GM10266 (cell line): Measurements from ENCODE around the gene CMYA5.

ENCODE experiments used
- DNase-seq: peaks from one replicate; pipeline ENCODE4 v3.0.0; 2012; ENCODE audit errors: extremely low spot score
- TF ChIP-seq, protein P1 (sequence below): IDR thresholded peaks from 2 replicates; pipeline ENCODE4 v1.5.1; 2012; ENCODE audit warnings: mild to moderate bottlenecking, low read depth; ENCODE audit not compliant: control insufficient read depth, insufficient read depth; ENCODE audit errors: missing control alignments

Gene CMYA5

DNA sequence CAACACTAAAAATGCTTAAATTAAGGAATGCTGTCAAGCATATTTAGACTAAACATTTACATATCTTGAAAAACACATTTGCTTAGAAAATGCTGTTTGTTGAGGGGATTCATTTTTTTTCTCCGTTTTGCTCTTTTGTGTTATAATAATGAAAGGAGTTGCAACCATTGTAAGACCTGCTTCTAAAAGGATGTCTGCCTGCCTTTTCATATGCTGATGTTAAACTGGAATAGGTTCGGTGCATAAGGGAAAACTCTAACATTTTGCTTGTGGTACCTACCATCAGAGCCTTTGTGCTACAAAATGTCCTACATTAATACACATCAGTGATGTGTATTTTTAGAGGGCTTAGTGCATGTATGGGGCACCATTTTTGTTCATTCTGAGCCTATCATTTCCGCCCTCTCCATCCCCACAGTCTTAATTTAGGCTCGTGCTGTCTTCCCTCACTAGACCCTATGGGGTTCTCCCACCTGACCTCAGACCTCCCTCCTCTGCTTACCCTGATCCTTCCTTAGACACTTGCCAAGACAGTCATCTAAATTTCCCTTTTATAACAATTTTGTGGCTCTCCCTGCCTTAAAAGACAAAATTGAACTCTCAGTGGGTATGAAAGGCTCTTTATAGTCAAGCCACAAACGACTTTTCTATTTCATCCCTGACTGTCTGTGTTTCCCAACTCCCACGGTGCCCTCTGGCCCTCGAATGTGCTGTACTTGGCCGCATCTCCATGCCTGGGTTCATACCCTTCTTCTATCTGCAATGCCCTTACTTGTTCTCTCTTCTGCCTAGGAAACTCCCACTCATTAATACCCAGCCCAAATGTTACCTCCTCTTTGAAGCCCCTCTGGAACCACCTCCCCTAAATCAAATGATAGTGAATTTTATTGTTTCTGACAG is 61.2 kb downstream of the CMYA5 start:
- DNase-seq: no peak
- TF ChIP-seq, protein P1, sequence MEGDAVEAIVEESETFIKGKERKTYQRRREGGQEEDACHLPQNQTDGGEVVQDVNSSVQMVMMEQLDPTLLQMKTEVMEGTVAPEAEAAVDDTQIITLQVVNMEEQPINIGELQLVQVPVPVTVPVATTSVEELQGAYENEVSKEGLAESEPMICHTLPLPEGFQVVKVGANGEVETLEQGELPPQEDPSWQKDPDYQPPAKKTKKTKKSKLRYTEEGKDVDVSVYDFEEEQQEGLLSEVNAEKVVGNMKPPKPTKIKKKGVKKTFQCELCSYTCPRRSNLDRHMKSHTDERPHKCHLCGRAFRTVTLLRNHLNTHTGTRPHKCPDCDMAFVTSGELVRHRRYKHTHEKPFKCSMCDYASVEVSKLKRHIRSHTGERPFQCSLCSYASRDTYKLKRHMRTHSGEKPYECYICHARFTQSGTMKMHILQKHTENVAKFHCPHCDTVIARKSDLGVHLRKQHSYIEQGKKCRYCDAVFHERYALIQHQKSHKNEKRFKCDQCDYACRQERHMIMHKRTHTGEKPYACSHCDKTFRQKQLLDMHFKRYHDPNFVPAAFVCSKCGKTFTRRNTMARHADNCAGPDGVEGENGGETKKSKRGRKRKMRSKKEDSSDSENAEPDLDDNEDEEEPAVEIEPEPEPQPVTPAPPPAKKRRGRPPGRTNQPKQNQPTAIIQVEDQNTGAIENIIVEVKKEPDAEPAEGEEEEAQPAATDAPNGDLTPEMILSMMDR: no peak

DNA sequence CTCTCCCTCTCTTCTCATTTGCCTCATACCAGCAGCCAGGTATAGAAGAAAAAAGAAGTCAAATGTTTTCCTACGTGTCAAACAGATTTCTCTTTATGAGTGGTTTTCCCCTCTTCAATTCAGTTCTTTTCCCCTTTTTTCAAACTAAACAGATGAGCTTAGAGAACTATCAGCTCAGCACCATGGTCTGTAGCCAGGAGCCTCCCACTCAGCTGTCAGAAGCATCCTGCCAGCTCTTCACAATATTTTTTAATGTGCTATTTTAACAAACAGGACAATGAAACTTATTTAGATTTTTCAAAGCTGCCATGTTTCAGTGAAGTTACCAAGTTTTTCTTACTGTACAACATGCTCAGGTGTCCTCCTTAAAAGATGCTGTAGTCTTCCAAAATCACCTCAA is 63.5 kb downstream of the CMYA5 start:
- TF ChIP-seq, protein P1: no peak
- no peak for DNase-seq

DNA sequence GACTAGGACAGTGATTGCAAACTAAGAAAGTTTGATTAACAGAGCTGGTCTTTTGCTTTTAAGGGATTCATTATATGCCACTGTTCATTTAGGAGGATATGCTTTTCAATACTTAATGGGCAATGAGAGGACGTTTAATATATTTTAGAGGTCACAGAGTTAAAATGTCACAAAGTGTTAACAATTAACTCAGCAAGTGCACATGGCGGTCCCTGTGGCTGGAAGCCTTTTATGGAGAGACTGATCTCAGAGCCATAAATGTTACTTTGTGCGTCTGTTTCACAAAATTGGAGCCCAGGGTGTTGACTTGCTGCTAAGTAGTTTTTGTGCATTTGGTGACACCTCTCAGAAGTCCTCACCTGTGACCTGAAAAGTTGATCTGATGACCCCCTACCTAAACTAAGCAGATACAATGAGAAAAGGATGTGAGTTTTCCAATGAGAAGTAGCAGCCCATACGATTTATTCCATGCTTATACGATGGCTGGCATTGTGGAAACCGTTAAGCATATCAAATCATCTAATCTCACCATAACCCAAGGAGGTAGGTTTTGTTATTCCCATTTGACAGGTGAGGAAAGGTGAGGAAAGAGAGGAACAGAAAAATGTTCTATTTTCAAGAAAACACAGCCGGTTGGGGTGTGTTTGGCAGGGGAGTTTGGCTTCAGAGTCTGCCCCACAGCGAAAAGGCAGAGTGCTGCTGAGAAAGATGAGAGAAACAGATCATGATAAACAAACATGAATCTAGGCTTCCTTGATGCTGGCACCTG is 64.4 kb downstream of the CMYA5 start:
- no peak for DNase-seq
- TF ChIP-seq, protein P1: no peak

DNA sequence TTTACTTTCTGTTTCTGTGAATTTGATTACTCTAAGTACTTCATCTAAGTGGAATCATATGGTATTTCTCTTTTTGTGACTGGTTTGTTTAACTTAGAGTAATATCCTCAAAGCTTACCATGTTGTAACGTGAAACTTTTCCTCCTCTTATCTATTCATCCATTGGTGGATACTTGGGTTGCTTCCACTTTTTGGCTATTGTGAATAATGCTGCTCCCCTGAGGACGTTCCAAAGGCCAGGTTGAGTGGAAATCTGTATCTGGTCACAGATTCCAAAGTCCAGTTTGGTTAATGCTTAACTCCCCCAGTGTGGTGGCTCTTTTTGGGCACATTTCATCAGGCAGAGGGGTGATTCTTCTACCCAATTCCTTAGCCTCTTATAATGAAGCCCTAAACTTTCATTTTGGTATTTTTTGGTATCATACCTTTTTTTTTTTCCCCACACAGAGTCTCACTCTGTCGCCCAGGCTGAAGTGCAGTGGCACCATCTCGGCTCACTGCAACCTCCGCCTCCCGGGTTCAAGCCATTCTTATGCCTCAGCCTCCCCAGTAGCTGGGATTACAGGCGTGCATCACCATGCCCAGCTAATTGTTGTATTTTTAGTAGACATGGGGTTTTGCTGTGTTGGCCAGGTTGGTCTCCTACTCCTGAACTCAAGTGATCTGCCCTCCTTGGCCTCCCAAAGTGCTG is 65.4 kb downstream of the CMYA5 start:
- TF ChIP-seq, protein P1: no peak

DNA sequence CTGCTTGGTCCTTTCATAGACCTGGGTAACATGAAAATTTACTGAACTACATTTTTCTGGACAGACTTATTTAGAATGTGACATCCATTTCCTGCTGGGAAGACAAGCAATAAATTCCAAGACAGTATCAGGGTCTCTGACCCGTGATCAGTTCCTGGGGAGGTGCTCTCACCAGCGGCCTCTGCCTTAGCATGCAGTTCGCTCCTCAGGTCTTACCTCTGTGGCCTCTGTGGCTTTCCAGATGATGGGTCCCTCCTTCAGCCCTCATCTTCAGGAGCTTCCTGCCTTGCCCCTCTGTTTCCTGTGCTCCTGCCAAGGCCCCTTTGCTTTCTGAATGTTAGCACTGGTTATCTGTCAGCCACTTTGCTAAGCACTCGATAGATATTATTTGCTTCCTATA is 66.4 kb downstream of the CMYA5 start:
- TF ChIP-seq, protein P1: no peak
- DNase-seq: no peak

More for the DNA sequence above, 65.4 kb downstream of the CMYA5 start:
- DNase-seq: no peak

DNA sequence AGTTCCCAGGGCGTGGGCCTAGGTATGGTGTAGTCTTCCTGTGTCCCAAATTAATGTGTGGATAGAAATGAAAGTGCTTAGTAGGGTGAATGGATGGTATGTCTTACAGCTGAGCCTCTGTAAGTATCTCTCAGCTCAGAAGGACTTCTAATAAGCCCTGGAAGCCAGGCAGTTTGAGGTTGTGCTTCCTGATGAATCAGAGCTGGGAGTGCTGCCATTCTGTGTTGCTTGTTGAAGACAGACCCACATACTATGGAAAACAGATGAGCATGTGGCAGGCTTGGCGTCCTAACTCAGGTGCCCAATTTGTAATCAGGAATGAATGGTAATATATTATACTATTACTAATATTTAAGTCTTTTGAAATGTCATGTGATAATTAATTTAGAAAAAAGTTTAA is 69.8 kb downstream of the CMYA5 start:
- TF ChIP-seq, protein P1: no peak
- no peak for DNase-seq

DNA sequence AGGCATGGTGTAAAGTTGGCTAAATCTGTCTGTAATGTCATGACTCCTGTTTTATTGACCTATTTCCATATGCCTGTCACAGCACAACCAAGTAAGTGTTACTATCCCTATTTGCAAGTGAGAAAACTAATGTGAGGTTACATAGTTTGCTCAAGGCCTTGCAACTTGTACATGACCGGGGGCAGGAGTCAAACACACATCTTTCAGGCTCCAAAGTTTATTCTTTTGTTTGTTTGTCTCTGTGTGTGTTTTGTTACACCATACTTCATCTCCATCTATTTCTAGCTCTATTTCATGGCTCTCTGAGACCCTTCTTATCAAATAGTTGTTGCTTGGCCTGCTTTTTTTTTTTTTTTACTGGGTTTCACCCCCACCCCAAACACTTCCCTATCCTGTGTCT is 70.2 kb downstream of the CMYA5 start:
- no peak for DNase-seq
- TF ChIP-seq, protein P1: no peak
